Panc1 (cell line): ENCODE data around the gene GNAO1. TPM values are rescaled to one million over a fixed set of nuclear protein-coding genes. Genes with fewer than 3 reads are reported as not detected.

Experiments
- ATAC-seq: fragments of 200-7000 bp; cut with Tn5 transposase; 2 replicates; pipeline ENCODE4 v1.9.1; 2020; ENCODE audit warnings: mild to moderate bottlenecking, moderate library complexity
- BruUV-seq: library from RNA; stranded (reverse); fragments of 400-500 nt; replicated peaks from 2 replicates; lab custom pipeline; 2021; lab: Mats Ljungman, UMichigan
- CTCF ChIA-PET: fragments of 300-600 bp; sonication (Branson Sonifier 250); formaldehyde crosslinking; loops from one replicate; lab custom pipeline; 2022; ENCODE audit warnings: antibody characterized with exemption; lab: Charles Lee
- POLR2A ChIA-PET: fragments of 300-600 bp; sonication (Branson Sonifier 250); formaldehyde crosslinking; loops from one replicate; lab custom pipeline; 2022; ENCODE audit warnings: antibody characterized with exemption; lab: Charles Lee
- DNase-seq: peaks from one replicate; pipeline ENCODE4 v3.0.0-alpha.2; 2010; ENCODE audit warnings: low read depth, low spot score
- H3K27ac ChIP-seq: 2 replicates; pipeline ENCODE4 v1.5.1; 2011; ENCODE audit warnings: mild to moderate bottlenecking, low read length, inconsistent platforms
- H3K27me3 ChIP-seq: fragments of 200-500 bp; sonication (Bioruptor generic); 2 replicates; pipeline ENCODE4 v1.6.0; 2014; ENCODE audit warnings: low read length, inconsistent platforms; ENCODE audit not compliant: control insufficient read depth, insufficient read depth
- H3K36me3 ChIP-seq: fragments of 200-500 bp; sonication (Bioruptor generic); 2 replicates; pipeline ENCODE4 v1.5.1; 2014; ENCODE audit warnings: inconsistent platforms, mild to moderate bottlenecking, low read length, moderate library complexity; ENCODE audit not compliant: control insufficient read depth, insufficient read depth
- H3K4me1 ChIP-seq: 2 replicates; pipeline ENCODE4 v1.5.1; 2011; ENCODE audit warnings: inconsistent platforms, mild to moderate bottlenecking, low read length, moderate library complexity; ENCODE audit not compliant: control insufficient read depth, insufficient read depth
- H3K4me3 ChIP-seq, 2 experiments: 2 replicates each; pipeline ENCODE4 v1.5.1; 2011 to 2012; ENCODE audit warnings: low read depth in 2 of 2, low read length in 2 of 2, mild to moderate bottlenecking in 2 of 2, inconsistent platforms in 1 of 2, moderate library complexity in 1 of 2
- H3K9me3 ChIP-seq: fragments of 200-500 bp; sonication (Bioruptor generic); 2 replicates; pipeline ENCODE4 v1.5.1; 2014; ENCODE audit warnings: low read depth, mild to moderate bottlenecking, inconsistent platforms, low read length, moderate library complexity; ENCODE audit not compliant: control insufficient read depth, insufficient read depth
- POLR2AphosphoS5 ChIP-seq: IDR thresholded peaks from 2 replicates; pipeline ENCODE4 v1.6.1; 2012; ENCODE audit warnings: mild to moderate bottlenecking, low read depth, low read length, moderate library complexity
- REST ChIP-seq, 2 experiments: IDR thresholded peaks; 2 replicates each; pipeline ENCODE4 v1.6.1; 2011 to 2012; ENCODE audit warnings: low read depth in 2 of 2, control low read depth in 1 of 2, low read length in 1 of 2, mild to moderate bottlenecking in 1 of 2, moderate library complexity in 1 of 2; ENCODE audit not compliant: insufficient read depth in 1 of 2
- SIN3A ChIP-seq: IDR thresholded peaks from 2 replicates; pipeline ENCODE4 v1.6.1; 2012; ENCODE audit warnings: low read depth, mild to moderate bottlenecking, low read length, moderate library complexity, borderline replicate concordance; ENCODE audit not compliant: insufficient read depth
- TCF7L2 ChIP-seq: IDR thresholded peaks from 2 replicates; pipeline ENCODE4 v1.6.1; 2011; ENCODE audit warnings: mild to moderate bottlenecking, low read depth, low read length, inconsistent platforms
- in situ Hi-C: cut with HindIII; loops from 2 replicates; pipeline ENCODE4 v1.10.0; 2016; ENCODE audit warnings: low sequenced_read_pairs, low pct_unique_long_range_greater_than_20kb
- intact Hi-C: fragments of 100-400 bp; cut with micrococcal nuclease; formaldehyde crosslinking; loops from one replicate; pipeline ENCODE4 v1.10.0; 2022; ENCODE audit not compliant: unreplicated experiment
- total RNA-seq: library from RNA; stranded (reverse); gene quantifications from one replicate; pipeline ENCODE4 v1.2.1, GENCODE V29; 2021; ENCODE audit not compliant: unreplicated experiment
- TF ChIP-seq, protein P1 (sequence below): fragments of 450-650 bp; IDR thresholded peaks from 2 replicates; pipeline ENCODE4 v1.5.1; 2017; ENCODE audit warnings: mild to moderate bottlenecking

GNAO1 gene
- total RNA-seq, 1 experiment from 2014 or later, result 33.4 TPM

DNA sequence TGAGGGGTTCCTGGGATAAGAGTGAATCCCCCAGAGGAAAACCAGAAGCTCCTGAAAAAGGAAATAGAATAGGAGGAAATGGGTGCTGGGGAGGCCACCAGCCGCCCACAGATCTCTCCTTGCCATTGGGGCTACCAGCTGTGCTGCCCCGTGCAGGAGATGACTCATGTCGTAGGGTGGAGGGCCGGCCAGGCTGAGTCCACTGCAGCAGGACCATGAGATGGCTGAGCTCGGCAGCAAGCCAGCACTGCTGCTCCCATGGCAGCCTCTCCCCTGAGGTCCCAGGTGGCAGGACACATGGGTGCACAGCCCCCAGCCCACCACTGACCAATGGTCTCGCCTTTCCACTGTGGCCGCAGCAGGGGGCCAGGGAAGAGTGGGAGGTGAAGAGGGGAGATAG, 95.5 kb downstream of the GNAO1 start:
- H3K27me3 ChIP-seq, result no peaks in the 10 kb centered on the region
- H3K27ac ChIP-seq, result no peak overlapping the region
- ATAC-seq, result no peak
- CTCF ChIA-PET, result no interaction called here
- H3K4me3 ChIP-seq, result no peak overlapping the region
- no peaks in the 10 kb centered on the region for H3K36me3 ChIP-seq
- no peaks in the 10 kb centered on the region for H3K9me3 ChIP-seq
- intact Hi-C loops (no loop called here), in situ Hi-C loops (no loop called here)
- no peaks in the 10 kb centered on the region for H3K4me1 ChIP-seq
- TF ChIP-seq POLR2AphosphoS5, result no peak
- TF ChIP-seq, protein P1, sequence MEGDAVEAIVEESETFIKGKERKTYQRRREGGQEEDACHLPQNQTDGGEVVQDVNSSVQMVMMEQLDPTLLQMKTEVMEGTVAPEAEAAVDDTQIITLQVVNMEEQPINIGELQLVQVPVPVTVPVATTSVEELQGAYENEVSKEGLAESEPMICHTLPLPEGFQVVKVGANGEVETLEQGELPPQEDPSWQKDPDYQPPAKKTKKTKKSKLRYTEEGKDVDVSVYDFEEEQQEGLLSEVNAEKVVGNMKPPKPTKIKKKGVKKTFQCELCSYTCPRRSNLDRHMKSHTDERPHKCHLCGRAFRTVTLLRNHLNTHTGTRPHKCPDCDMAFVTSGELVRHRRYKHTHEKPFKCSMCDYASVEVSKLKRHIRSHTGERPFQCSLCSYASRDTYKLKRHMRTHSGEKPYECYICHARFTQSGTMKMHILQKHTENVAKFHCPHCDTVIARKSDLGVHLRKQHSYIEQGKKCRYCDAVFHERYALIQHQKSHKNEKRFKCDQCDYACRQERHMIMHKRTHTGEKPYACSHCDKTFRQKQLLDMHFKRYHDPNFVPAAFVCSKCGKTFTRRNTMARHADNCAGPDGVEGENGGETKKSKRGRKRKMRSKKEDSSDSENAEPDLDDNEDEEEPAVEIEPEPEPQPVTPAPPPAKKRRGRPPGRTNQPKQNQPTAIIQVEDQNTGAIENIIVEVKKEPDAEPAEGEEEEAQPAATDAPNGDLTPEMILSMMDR, result no peak
- POLR2A ChIA-PET, result no interaction called here
- DNase-seq, result no peak
- no TSS peak for BruUV-seq

DNA sequence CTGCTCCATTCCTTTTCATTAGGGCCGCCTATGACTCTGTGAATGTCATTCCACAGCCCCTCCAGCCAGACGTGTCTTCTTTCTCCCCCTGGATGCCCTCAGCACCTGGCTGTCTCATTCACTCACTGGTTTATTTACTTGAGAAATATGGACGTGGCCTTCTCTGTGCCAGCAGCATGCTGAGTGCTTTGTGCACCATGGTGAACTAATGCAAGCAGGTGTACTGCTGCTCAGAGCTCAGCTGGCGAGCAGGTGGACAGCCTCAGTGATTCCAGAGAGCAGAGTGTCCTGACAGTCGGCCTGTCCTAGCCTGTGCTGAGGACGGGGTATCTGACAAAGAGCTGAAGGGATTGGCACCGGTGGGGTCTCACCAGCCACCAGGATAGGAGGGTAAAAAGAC, 96.7 kb downstream of the GNAO1 start:
- ChIA-PET POLR2A (no interaction called here), CTCF (no interaction called here)
- no TSS peak for BruUV-seq
- no peak overlapping the region for H3K4me3 ChIP-seq
- no peak for DNase-seq
- H3K36me3 ChIP-seq, result no peaks in the 10 kb centered on the region
- H3K9me3 ChIP-seq, result no peaks in the 10 kb centered on the region
- no peaks in the 10 kb centered on the region for H3K4me1 ChIP-seq
- no peak overlapping the region for H3K27ac ChIP-seq
- in situ Hi-C loops, result no loop called here
- intact Hi-C loops, result no loop called here
- ATAC-seq, result no peak
- no peaks in the 10 kb centered on the region for H3K27me3 ChIP-seq
- TF ChIP-seq TCF7L2, result no peak
- no peak for TF ChIP-seq POLR2AphosphoS5
- TF ChIP-seq REST (IDR thresholded peaks at IDR 0.05; ENCODE audit: insufficient read depth in 1 of 2, low read depth in 2 of 2, low read length in 1 of 2), result no peak
- TF ChIP-seq, protein P1, result no peak
- TF ChIP-seq SIN3A, result no peak

GRCh38 chr16:56289416-56289815, 98.1 kb downstream of the GNAO1 start:
- Histone ChIP-seq H3K4me3 (no peak overlapping the region), H3K36me3 (no peaks in the 10 kb centered on the region), H3K4me1 (no peaks in the 10 kb centered on the region), H3K9me3 (no peaks in the 10 kb centered on the region), H3K27ac (no peak overlapping the region), H3K27me3 (no peaks in the 10 kb centered on the region)
- intact Hi-C loops, result no loop called here
- in situ Hi-C loops, result no loop called here
- BruUV-seq, result no TSS peak
- ChIA-PET CTCF (no interaction called here), POLR2A (no interaction called here)
- TF ChIP-seq, protein P1, result no peak
- TF ChIP-seq POLR2AphosphoS5 (no peak), SIN3A (no peak), TCF7L2 (no peak), REST (IDR thresholded peaks at IDR 0.05; ENCODE audit: insufficient read depth in 1 of 2, low read depth in 2 of 2, low read length in 1 of 2) (no peak)
- DNase-seq (no peak), ATAC-seq (no peak)
